Activated CD8-positive, alpha-beta T cell treated with anti-CD3 and anti-CD28 coated beads, Interleukin-2, amount 10 ng/mL, durations not matched to agents 7 days and 5 days (primary cell): ENCODE data around the gene CCDC177. TPM values are rescaled to one million over a fixed set of nuclear protein-coding genes. Genes with fewer than 3 reads are reported as not detected.

ENCODE experiments used
- ATAC-seq: fragments of 150-1000 bp; cut with Tn5 transposase; one replicate; pipeline ENCODE4 v1.10.0; 2021; ENCODE audit warnings: moderate library complexity
- CTCF ChIA-PET: fragments of 350-600 bp; sonication (Branson Sonifier 250); formaldehyde crosslinking; loops from one replicate; lab custom pipeline; 2021; ENCODE audit warnings: antibody characterized with exemption; lab: Charles Lee
- POLR2A ChIA-PET: fragments of 350-600 bp; sonication (Branson Sonifier 250); formaldehyde crosslinking; loops from one replicate; lab custom pipeline; 2021; ENCODE audit warnings: antibody characterized with exemption; lab: Charles Lee
- DNase-seq: peaks from one replicate; pipeline ENCODE4 v3.0.0-alpha.2; 2020
- H3K27ac Mint-ChIP-seq: one replicate; pipeline ENCODE4 v1.8.0; 2021; ENCODE audit warnings: mild to moderate bottlenecking, mixed read lengths
- H3K27me3 Mint-ChIP-seq: one replicate; pipeline ENCODE4 v1.8.0; 2021; ENCODE audit warnings: low read depth, mixed read lengths
- H3K36me3 Mint-ChIP-seq: one replicate; pipeline ENCODE4 v1.8.0; 2021; ENCODE audit warnings: low read depth, mixed read lengths
- H3K4me1 Mint-ChIP-seq: one replicate; pipeline ENCODE4 v1.8.0; 2021; ENCODE audit warnings: low read depth, mixed read lengths
- H3K4me3 Mint-ChIP-seq: one replicate; pipeline ENCODE4 v1.8.0; 2021; ENCODE audit warnings: mild to moderate bottlenecking, mixed read lengths
- H3K9me3 Mint-ChIP-seq: one replicate; pipeline ENCODE4 v1.8.0; 2022; ENCODE audit warnings: mixed read lengths; ENCODE audit not compliant: insufficient read depth
- total RNA-seq, 2 experiments: library from RNA; stranded (reverse); gene quantifications; one replicate each; pipeline ENCODE4 v1.2.3, GENCODE V29; 2021

Gene CCDC177
- total RNA-seq, 2 experiments from 2014 or later: not detected

GRCh38 chr14:69540654-69541335 is 33.9 kb downstream of the CCDC177 start:
- H3K4me1 Mint-ChIP-seq: peaks cover 19% of the 10 kb centered on the region
- CTCF ChIA-PET: interaction anchor here (0.6 to 1.0 kb wide), 2 partner anchors 32 to 44 kb away, joined by 3 read pairs; no protein-coding TSS in a partner anchor
- POLR2A ChIA-PET: interaction anchor here (0.6 kb wide), 1 partner anchor 598 kb away, joined by 3 read pairs; no protein-coding TSS in a partner anchor

GRCh38 chr14:69539631-69540410 is 34.9 kb downstream of the CCDC177 start:
- no peaks in the 10 kb centered on the region for H3K36me3 Mint-ChIP-seq
- ATAC-seq: no peak
- peaks cover 19% of the 10 kb centered on the region for H3K4me1 Mint-ChIP-seq
- POLR2A ChIA-PET: no interaction called here
- no peak overlapping the region for H3K27ac Mint-ChIP-seq
- CTCF ChIA-PET: no interaction called here
- no peaks in the 10 kb centered on the region for H3K9me3 Mint-ChIP-seq
- peaks cover 40% of the 10 kb centered on the region for H3K27me3 Mint-ChIP-seq
- no peak overlapping the region for H3K4me3 Mint-ChIP-seq
- no peak for DNase-seq

More at GRCh38 chr14:69540654-69541335, 33.9 kb downstream of the CCDC177 start:
- H3K36me3 Mint-ChIP-seq: no peaks in the 10 kb centered on the region
- no peak overlapping the region for H3K4me3 Mint-ChIP-seq
- DNase-seq (no peak), ATAC-seq (no peak)
- no peaks in the 10 kb centered on the region for H3K9me3 Mint-ChIP-seq
- peaks cover 35% of the 10 kb centered on the region for H3K27me3 Mint-ChIP-seq
- H3K27ac Mint-ChIP-seq: no peak overlapping the region

- ChIA-PET POLR2A (no interaction called here), CTCF (no interaction called here)
- Mint-ChIP-seq H3K4me1 (peaks cover 9% of the 10 kb centered on the region), H3K27ac (no peak overlapping the region), H3K27me3 (peaks cover 37% of the 10 kb centered on the region), H3K9me3 (no peaks in the 10 kb centered on the region), H3K4me3 (no peak overlapping the region), H3K36me3 (no peaks in the 10 kb centered on the region)
- no peak for ATAC-seq
- DNase-seq: no peak
These were observed 35.9 kb downstream of the CCDC177 start for GRCh38 chr14:69538766-69539165.

GRCh38 chr14:69537900-69538299 is 36.8 kb downstream of the CCDC177 start:
- H3K27me3 Mint-ChIP-seq: peaks cover 43% of the 10 kb centered on the region
- H3K9me3 Mint-ChIP-seq: no peaks in the 10 kb centered on the region
- ChIA-PET POLR2A (no interaction called here), CTCF (interaction anchor here (0.6 kb wide), 1 partner anchor 47 kb away, joined by 3 read pairs; no protein-coding TSS in a partner anchor)
- DNase-seq (no peak), ATAC-seq (no peak)
- H3K4me1 Mint-ChIP-seq: peaks cover 2% of the 10 kb centered on the region
- no peak overlapping the region for H3K4me3 Mint-ChIP-seq
- H3K36me3 Mint-ChIP-seq: no peaks in the 10 kb centered on the region
- H3K27ac Mint-ChIP-seq: no peak overlapping the region

- no peak for ATAC-seq
- H3K27me3 Mint-ChIP-seq: peaks cover 42% of the 10 kb centered on the region
These were observed 37.7 kb downstream of the CCDC177 start for GRCh38 chr14:69536971-69537370.

GRCh38 chr14:69535230-69535848 is 39.3 kb downstream of the CCDC177 start:
- ChIA-PET CTCF (interaction anchor here (1.0 to 1.9 kb wide), 2 partner anchors 10 to 39 kb away, joined by 3 to 8 read pairs; partner anchors contain the start of gene CCDC177), POLR2A (no interaction called here)
- ATAC-seq (no peak), DNase-seq (no peak)
- Mint-ChIP-seq H3K9me3 (no peaks in the 10 kb centered on the region), H3K4me1 (no peaks in the 10 kb centered on the region), H3K36me3 (no peaks in the 10 kb centered on the region), H3K4me3 (no peak overlapping the region), H3K27me3 (peaks cover 48% of the 10 kb centered on the region), H3K27ac (no peak overlapping the region)

More at GRCh38 chr14:69536971-69537370, 37.7 kb downstream of the CCDC177 start:
- ChIA-PET CTCF (no interaction called here), POLR2A (no interaction called here)
- no peaks in the 10 kb centered on the region for H3K4me1 Mint-ChIP-seq
- H3K27ac Mint-ChIP-seq: no peak overlapping the region
- no peak for DNase-seq
- no peak overlapping the region for H3K4me3 Mint-ChIP-seq
- no peaks in the 10 kb centered on the region for H3K9me3 Mint-ChIP-seq
- H3K36me3 Mint-ChIP-seq: no peaks in the 10 kb centered on the region

GRCh38 chr14:69532561-69533340 is 41.9 kb downstream of the CCDC177 start:
- Mint-ChIP-seq H3K27me3 (peaks cover 40% of the 10 kb centered on the region), H3K4me3 (no peak overlapping the region), H3K27ac (no peak overlapping the region), H3K4me1 (no peaks in the 10 kb centered on the region), H3K9me3 (no peaks in the 10 kb centered on the region), H3K36me3 (no peaks in the 10 kb centered on the region)
- DNase-seq (no peak), ATAC-seq (no peak)
- ChIA-PET CTCF (no interaction called here), POLR2A (no interaction called here)

- ChIA-PET POLR2A (no interaction called here), CTCF (no interaction called here)
- H3K9me3 Mint-ChIP-seq: no peaks in the 10 kb centered on the region
- peaks cover 31% of the 10 kb centered on the region for H3K27me3 Mint-ChIP-seq
- ATAC-seq: no peak
- no peak for DNase-seq
- no peak overlapping the region for H3K4me3 Mint-ChIP-seq
- no peaks in the 10 kb centered on the region for H3K4me1 Mint-ChIP-seq
- H3K36me3 Mint-ChIP-seq: no peaks in the 10 kb centered on the region
- no peak overlapping the region for H3K27ac Mint-ChIP-seq
These were observed 43.5 kb downstream of the CCDC177 start for GRCh38 chr14:69531135-69531534.

- ChIA-PET POLR2A (no interaction called here), CTCF (interaction anchor here (1.2 to 1.8 kb wide), 2 partner anchors 12 to 13 kb away, joined by 3 to 4 read pairs; no protein-coding TSS in a partner anchor)
- Mint-ChIP-seq H3K27ac (no peak overlapping the region), H3K36me3 (no peaks in the 10 kb centered on the region), H3K4me3 (no peak overlapping the region), H3K9me3 (no peaks in the 10 kb centered on the region), H3K27me3 (peaks cover 27% of the 10 kb centered on the region), H3K4me1 (no peaks in the 10 kb centered on the region)
- DNase-seq: no peak
- ATAC-seq: no peak
These were observed 44.6 kb downstream of the CCDC177 start for GRCh38 chr14:69530095-69530494.

- ATAC-seq (no peak), DNase-seq (no peak)
- Mint-ChIP-seq H3K27ac (no peak overlapping the region), H3K27me3 (peaks cover 23% of the 10 kb centered on the region), H3K4me3 (no peak overlapping the region), H3K4me1 (no peaks in the 10 kb centered on the region), H3K9me3 (no peaks in the 10 kb centered on the region), H3K36me3 (no peaks in the 10 kb centered on the region)
- ChIA-PET CTCF (interaction anchor here (1.2 to 1.8 kb wide), 3 partner anchors 11 to 19 kb away, joined by 3 to 4 read pairs (median 4); no protein-coding TSS in a partner anchor), POLR2A (no interaction called here)
These were observed 45.1 kb downstream of the CCDC177 start for GRCh38 chr14:69529563-69529962.

GRCh38 chr14:69528930-69529329 is 45.7 kb downstream of the CCDC177 start:
- no peak overlapping the region for H3K27ac Mint-ChIP-seq
- POLR2A ChIA-PET: no interaction called here
- peaks cover 23% of the 10 kb centered on the region for H3K27me3 Mint-ChIP-seq
- CTCF ChIA-PET: interaction anchor here (1.2 to 1.8 kb wide), 3 partner anchors 10 to 19 kb away, joined by 3 to 4 read pairs (median 4); no protein-coding TSS in a partner anchor
- no peaks in the 10 kb centered on the region for H3K9me3 Mint-ChIP-seq
- ATAC-seq: no peak
- H3K36me3 Mint-ChIP-seq: no peaks in the 10 kb centered on the region
- DNase-seq: no peak
- no peaks in the 10 kb centered on the region for H3K4me1 Mint-ChIP-seq
- no peak overlapping the region for H3K4me3 Mint-ChIP-seq
